GM12892 (cell line): ENCODE results near the gene CRHBP.

Experiments used
- POLR2A ChIP-seq: IDR thresholded peaks from 2 replicates; pipeline ENCODE4 v1.6.1; 2011; ENCODE audit warnings: low read depth, low read length, control low read depth
- TAF1 ChIP-seq: IDR thresholded peaks from 2 replicates; pipeline ENCODE4 v1.6.1; 2011; ENCODE audit warnings: low read depth, mild to moderate bottlenecking, control low read depth, low read length, borderline replicate concordance

DNA sequence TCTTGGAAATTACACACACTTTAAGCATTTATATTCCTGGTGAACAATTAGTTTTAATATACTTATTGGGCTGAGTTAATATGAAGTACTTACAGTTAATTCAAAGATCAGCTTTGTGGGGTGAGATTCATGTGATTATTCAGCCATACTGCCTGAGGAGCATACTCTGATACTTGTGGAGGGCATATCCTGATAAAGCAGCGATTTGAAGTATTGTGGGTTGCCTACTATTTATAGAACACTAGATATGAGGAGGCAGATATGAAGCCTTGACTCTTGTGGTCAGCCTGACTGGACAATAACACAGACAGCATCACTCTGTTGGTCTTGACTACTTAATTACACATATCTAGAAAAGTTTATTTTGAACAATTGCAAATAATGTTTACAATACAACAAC, 50.4 kb downstream of the CRHBP start:
- TF ChIP-seq TAF1 (no peak), POLR2A (no peak)
